Transverse colon (tissue), 4 donors: Measurements from ENCODE around the gene ESRRG. TPM values are rescaled to one million over a fixed set of nuclear protein-coding genes. Genes with fewer than 3 reads are reported as not detected.

ENCODE experiments used
- DNase-seq: peaks from one replicate; pipeline ENCODE4 v3.0.0-alpha.2; 2019
- H3K27ac ChIP-seq, 4 donors: fragments of 200-600 bp; sonication (generic); 2 replicates each; pipeline ENCODE4 v1.5.1; 2016 to 2018; ENCODE audit warnings: inconsistent platforms in 4 of 4
- H3K27me3 ChIP-seq: fragments of 200-600 bp; sonication (generic); 2 replicates; pipeline ENCODE4 v1.5.1; 2017; ENCODE audit warnings: inconsistent platforms
- H3K36me3 ChIP-seq, 4 donors: fragments of 200-600 bp; sonication (generic); 2 replicates each; pipeline ENCODE4 v1.5.1; 2017 to 2019; ENCODE audit warnings: inconsistent platforms in 4 of 4
- H3K4me1 ChIP-seq, 4 donors: fragments of 200-600 bp; sonication (generic); 2 replicates each; pipeline ENCODE4 v1.5.1; 2017 to 2020; ENCODE audit warnings: inconsistent platforms in 4 of 4
- H3K4me3 ChIP-seq, 4 donors: fragments of 200-600 bp; sonication (generic); 1 replicate in 1 of 4; 2 replicates in 3 of 4; pipeline versions ENCODE4 v1.5.1 to v1.6.1; 2017 to 2019; ENCODE audit warnings: inconsistent platforms in 4 of 4
- H3K9me3 ChIP-seq, 2 donors: fragments of 200-600 bp; sonication (generic); 2 replicates each; pipeline ENCODE4 v1.5.1; 2017 to 2019; ENCODE audit warnings: inconsistent platforms in 2 of 2
- CTCF ChIP-seq, 5 experiments: fragments of 200-600 bp in 3 of 5; fragments of 450-650 bp in 2 of 5; sonication (generic) in 3 of 5; IDR thresholded peaks; 1 replicate in 2 of 5; 2 replicates in 3 of 5; pipeline ENCODE4 v1.5.1; 2016 to 2017; ENCODE audit warnings: antibody characterized with exemption in 5 of 5, inconsistent platforms in 3 of 5, mild to moderate bottlenecking in 2 of 5, moderate library complexity in 1 of 5
- EP300 ChIP-seq: sonication (generic); formaldehyde crosslinking; IDR thresholded peaks from one replicate; pipeline ENCODE4 v1.6.1; 2017; ENCODE audit warnings: antibody characterized with exemption, low read depth
- POLR2A ChIP-seq: fragments of 450-650 bp; IDR thresholded peaks from one replicate; pipeline ENCODE4 v1.6.1; 2016; ENCODE audit warnings: antibody characterized with exemption, mild to moderate bottlenecking, moderate library complexity
- POLR2AphosphoS5 ChIP-seq, 3 donors: sonication (generic); formaldehyde crosslinking; IDR thresholded peaks; one replicate each; pipeline ENCODE4 v1.6.1; 2016; ENCODE audit warnings: antibody characterized with exemption in 3 of 3
- WGBS, 2 donors: methylation state at CpG; one replicate each; pipeline ENCODE4 v1.1.5; 2018; ENCODE audit warnings: low coverage in 1 of 2; 5-methylcytosine and 5-hydroxymethylcytosine counted together
- in situ Hi-C, 4 donors: fragments of 200-750 bp; cut with MboI; loops; one replicate each; pipeline versions ENCODE4 v1.15.0 to v1.15.1; 2017; ENCODE audit warnings: low sequenced_read_pairs in 3 of 4, low pct_ligation_motif_present in 1 of 4, low pct_unique_long_range_greater_than_20kb in 1 of 4
- intact Hi-C: fragments of 100-400 bp; cut with DNase I; formaldehyde crosslinking; loops from one replicate; pipeline ENCODE4 v1.15.1; 2023; ENCODE audit warnings: low total_unique reads
- total RNA-seq, 4 donors: library from RNA; depleted of rRNA; stranded (reverse); fragments of >200 nt; gene quantifications; one replicate each; pipeline ENCODE4 v1.1.0, GENCODE V29; 2016

The ESRRG gene
- total RNA-seq, 4 donors from 2014 or later = 0.20 to 1.5 (median 0.50) TPM

- intact Hi-C loops (no loop called here), in situ Hi-C loops (no loop called here)
- 93% methylated on average over 11 of the region's 11 CpGs for WGBS, 2 donors
Observed at GRCh38 chr1:216560527-216560926, 162.7 kb downstream of the ESRRG start.

GRCh38 chr1:216559359-216559758 is 163.9 kb downstream of the ESRRG start:
- Histone ChIP-seq H3K36me3 (no peaks in the 10 kb centered on the region), H3K27ac (no peak overlapping the region), H3K9me3 (no peaks in the 10 kb centered on the region), H3K4me3 (no peak overlapping the region), H3K4me1 (no peaks in the 10 kb centered on the region), H3K27me3 (no peaks in the 10 kb centered on the region)
- 60 to 69% methylated on average over 3 of the region's 3 CpGs for WGBS, 2 donors
- TF ChIP-seq POLR2A (no peak), POLR2AphosphoS5 (IDR thresholded peaks at IDR 0.05) (no peak), EP300 (no peak), CTCF (IDR thresholded peaks at IDR 0.05) (no peak)
- in situ Hi-C loops = no loop called here
- DNase-seq = no peak
- intact Hi-C loops = no loop called here

More at GRCh38 chr1:216560527-216560926, 162.7 kb downstream of the ESRRG start:
- Histone ChIP-seq H3K36me3 (no peaks in the 10 kb centered on the region), H3K4me3 (no peak overlapping the region), H3K27me3 (no peaks in the 10 kb centered on the region), H3K9me3 (no peaks in the 10 kb centered on the region), H3K27ac (no peak overlapping the region), H3K4me1 (no peaks in the 10 kb centered on the region)
- TF ChIP-seq EP300 (no peak), CTCF (IDR thresholded peaks at IDR 0.05) (no peak), POLR2AphosphoS5 (IDR thresholded peaks at IDR 0.05) (no peak), POLR2A (no peak)
- DNase-seq = no peak

- H3K27ac ChIP-seq = no peak overlapping the region
- TF ChIP-seq POLR2AphosphoS5 (IDR thresholded peaks at IDR 0.05) = no peak
- no peak for TF ChIP-seq CTCF (IDR thresholded peaks at IDR 0.05)
- no peak for TF ChIP-seq EP300
- TF ChIP-seq POLR2A = no peak
- H3K4me1 ChIP-seq = no peaks in the 10 kb centered on the region
- no peaks in the 10 kb centered on the region for H3K9me3 ChIP-seq
- H3K4me3 ChIP-seq = no peak overlapping the region
- no peaks in the 10 kb centered on the region for H3K27me3 ChIP-seq
- no peak for DNase-seq
- no peaks in the 10 kb centered on the region for H3K36me3 ChIP-seq
- intact Hi-C loops = no loop called here
- in situ Hi-C loops = no loop called here
- WGBS, 2 donors = 79 to 84% methylated on average over 4 of the region's 4 CpGs
Observed at GRCh38 chr1:216555653-216556052, 167.6 kb downstream of the ESRRG start.

- Histone ChIP-seq H3K36me3 (no peaks in the 10 kb centered on the region), H3K9me3 (no peaks in the 10 kb centered on the region), H3K27me3 (no peaks in the 10 kb centered on the region), H3K4me3 (no peak overlapping the region), H3K27ac (no peak overlapping the region), H3K4me1 (no peaks in the 10 kb centered on the region)
- intact Hi-C loops (no loop called here), in situ Hi-C loops (no loop called here)
- no peak for DNase-seq
- TF ChIP-seq POLR2A (no peak), CTCF (IDR thresholded peaks at IDR 0.05) (no peak), POLR2AphosphoS5 (IDR thresholded peaks at IDR 0.05) (no peak), EP300 (no peak)
Observed at GRCh38 chr1:216554934-216555333, 168.3 kb downstream of the ESRRG start.
